Measurements from ENCODE around the gene RIT1.

The RIT1 gene

GRCh38 chr1:155938220-155938627, 27.1 kb upstream of the RIT1 start:
- no peaks in the 10 kb centered on the region for H3K36me3 ChIP-seq (replicated peaks)
- in situ Hi-C loops (cut with HindIII; ENCODE audit: low pct_ligation_motif_present, low sequenced_read_pairs): no loop called here
- H3K4me3 ChIP-seq (ENCODE audit: low read depth, low read length): no peak overlapping the region
- no peak overlapping the region for H3K27ac ChIP-seq
- peak; percentile 58 for DNase-seq
- no peaks in the 10 kb centered on the region for H3K27me3 ChIP-seq (replicated peaks)
- peak; percentile 81 for TF ChIP-seq CTCF (IDR thresholded peaks at IDR 0.05; ENCODE audit: low read depth, low read length, missing control alignments)

- peak overlapping the region; percentile 87 for H3K27ac ChIP-seq
- peak overlapping the region; percentile 97 for H3K4me3 ChIP-seq (ENCODE audit: low read depth, low read length)
- H3K36me3 ChIP-seq (replicated peaks): peaks cover 20% of the 10 kb centered on the region
- DNase-seq: no peak
- TF ChIP-seq CTCF (IDR thresholded peaks at IDR 0.05; ENCODE audit: low read depth, low read length, missing control alignments): no peak
- in situ Hi-C loops (cut with HindIII; ENCODE audit: low pct_ligation_motif_present, low sequenced_read_pairs): no loop called here
- no peaks in the 10 kb centered on the region for H3K27me3 ChIP-seq (replicated peaks)
Observed at GRCh38 chr1:155934936-155935590, 23.9 kb upstream of the RIT1 start.

GRCh38 chr1:155934097-155934935, 23.2 kb upstream of the RIT1 start, which contains the start of gene KHDC4:
TSS of gene KHDC4 (minus strand) at chr1:155934413. CDS start at chr1:155934373, 40 bp downstream.
- peak within 1 kb of the TSS; percentile 87 for H3K27ac ChIP-seq
- peaks cover 26% of the 10 kb centered on the region for H3K36me3 ChIP-seq (replicated peaks)
- peak; percentile 97 for DNase-seq
- no peaks in the 10 kb centered on the region for H3K27me3 ChIP-seq (replicated peaks)
- in situ Hi-C loops (cut with HindIII; ENCODE audit: low pct_ligation_motif_present, low sequenced_read_pairs): no loop called here
- TF ChIP-seq CTCF (IDR thresholded peaks at IDR 0.05; ENCODE audit: low read depth, low read length, missing control alignments): peak; percentile 35
- H3K4me3 ChIP-seq (ENCODE audit: low read depth, low read length): peak within 1 kb of the TSS; percentile 97

GRCh38 chr1:155933591-155934096, 22.5 kb upstream of the RIT1 start:
- peak overlapping the region; percentile 87 for H3K27ac ChIP-seq
- peaks cover 33% of the 10 kb centered on the region for H3K36me3 ChIP-seq (replicated peaks)
- TF ChIP-seq CTCF (IDR thresholded peaks at IDR 0.05; ENCODE audit: low read depth, low read length, missing control alignments): no peak
- in situ Hi-C loops (cut with HindIII; ENCODE audit: low pct_ligation_motif_present, low sequenced_read_pairs): no loop called here
- no peak for DNase-seq
- H3K4me3 ChIP-seq (ENCODE audit: low read depth, low read length): peak overlapping the region; percentile 97
- no peaks in the 10 kb centered on the region for H3K27me3 ChIP-seq (replicated peaks)

- TF ChIP-seq CTCF (IDR thresholded peaks at IDR 0.05; ENCODE audit: low read depth, low read length, missing control alignments): no peak
- H3K4me3 ChIP-seq (ENCODE audit: low read depth, low read length): peak overlapping the region; percentile 17
- peaks cover 42% of the 10 kb centered on the region for H3K36me3 ChIP-seq (replicated peaks)
- H3K27me3 ChIP-seq (replicated peaks): no peaks in the 10 kb centered on the region
- H3K27ac ChIP-seq: no peak overlapping the region
- no peak for DNase-seq
- in situ Hi-C loops (cut with HindIII; ENCODE audit: low pct_ligation_motif_present, low sequenced_read_pairs): no loop called here
Observed at GRCh38 chr1:155932487-155932886, 21.3 kb upstream of the RIT1 start.
